ENCODE measurements around the gene COX8A. TPM values are rescaled to one million over a fixed set of nuclear protein-coding genes. Genes with fewer than 3 reads are reported as not detected.

Gene COX8A, protein sequence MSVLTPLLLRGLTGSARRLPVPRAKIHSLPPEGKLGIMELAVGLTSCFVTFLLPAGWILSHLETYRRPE
- 255 TPM for total RNA-seq
- 851 TPM for polyA plus RNA-seq

DNA sequence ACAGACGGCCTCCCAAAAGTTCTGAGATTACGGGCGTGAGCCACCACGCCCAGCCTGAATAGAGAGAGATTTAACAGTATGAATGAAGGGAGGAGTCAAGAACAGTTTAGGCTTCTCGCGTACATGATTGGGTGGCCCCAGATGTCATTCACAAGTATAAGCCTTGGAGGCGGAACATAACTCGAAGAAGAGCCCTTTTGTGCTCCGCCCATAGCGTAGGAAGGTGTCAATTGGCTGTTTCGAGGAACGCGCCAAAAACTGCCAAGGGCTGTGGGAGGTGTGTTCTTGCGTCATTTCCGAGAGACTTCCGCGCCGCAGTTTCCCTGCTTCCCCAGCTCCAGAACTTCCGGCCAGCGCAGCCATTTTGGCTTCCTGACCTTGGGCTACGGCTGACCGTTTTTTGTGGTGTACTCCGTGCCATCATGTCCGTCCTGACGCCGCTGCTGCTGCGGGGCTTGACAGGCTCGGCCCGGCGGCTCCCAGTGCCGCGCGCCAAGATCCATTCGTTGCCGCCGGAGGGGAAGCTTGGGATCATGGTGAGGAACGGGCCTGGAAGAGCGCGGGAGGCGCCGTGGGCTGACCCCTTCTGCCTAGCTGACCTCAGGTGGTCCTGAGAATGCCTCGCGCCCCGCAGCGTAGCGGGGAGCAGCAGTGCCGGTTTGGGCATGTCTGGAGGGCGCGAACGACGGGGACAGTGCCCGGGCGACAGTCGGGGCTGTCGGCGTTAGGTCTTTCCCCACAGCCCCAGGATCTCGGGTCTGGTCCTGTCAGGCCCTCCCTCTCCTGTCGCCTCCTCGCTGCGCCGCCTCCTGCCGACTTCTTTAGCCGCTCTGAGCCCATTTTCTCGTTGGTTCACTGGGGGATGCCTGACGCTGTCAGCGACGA, at the start of gene COX8A:
Gene COX8A, plus strand, starts transcription at position 362 of the 885 bp plus-strand sequence. Its CDS starts 61 bp downstream, at position 423.
- peak within 1 kb of the TSS; percentile 81 for H3K4me3 ChIP-seq (ENCODE audit: low read depth, low read length)
- peak; percentile 100 for DNase-seq (ENCODE audit: extremely low spot score)
- H3K36me3 ChIP-seq (ENCODE audit: insufficient read depth): no peaks in the 10 kb centered on the region
- no peaks in the 10 kb centered on the region for H3K4me1 ChIP-seq (ENCODE audit: insufficient read depth)
- peak within 1 kb of the TSS; percentile 99 for H3K27ac ChIP-seq (ENCODE audit: low read depth)
- WGBS: under 1% methylated on average over 67 of the region's 67 CpGs

DNA sequence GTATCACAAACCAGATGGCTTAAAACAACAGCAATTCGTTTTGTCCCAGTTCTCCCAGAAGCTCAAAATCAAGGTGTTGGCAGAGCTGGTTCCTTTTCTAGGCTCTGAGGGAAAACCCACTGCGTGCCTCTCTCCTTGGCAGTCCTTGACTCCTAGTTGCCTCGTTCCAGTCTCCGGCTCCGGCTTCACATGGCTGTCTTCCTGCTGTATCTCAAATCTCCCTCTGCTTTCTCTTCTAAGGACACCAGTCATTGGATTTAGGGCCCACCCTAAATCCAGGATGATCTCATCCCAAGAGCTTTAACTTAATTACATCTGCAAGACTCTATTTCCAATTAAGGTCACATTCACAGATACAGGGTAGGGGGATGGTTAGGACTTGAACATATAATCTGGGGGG, 44.8 kb upstream of the COX8A start:
- DNase-seq (ENCODE audit: extremely low spot score): no peak
- Histone ChIP-seq H3K27ac (ENCODE audit: low read depth) (no peak overlapping the region), H3K4me1 (ENCODE audit: insufficient read depth) (no peaks in the 10 kb centered on the region), H3K4me3 (ENCODE audit: low read depth, low read length) (no peak overlapping the region), H3K36me3 (ENCODE audit: insufficient read depth) (no peaks in the 10 kb centered on the region)
- WGBS: 85% methylated on average over 5 of the region's 5 CpGs

DNA sequence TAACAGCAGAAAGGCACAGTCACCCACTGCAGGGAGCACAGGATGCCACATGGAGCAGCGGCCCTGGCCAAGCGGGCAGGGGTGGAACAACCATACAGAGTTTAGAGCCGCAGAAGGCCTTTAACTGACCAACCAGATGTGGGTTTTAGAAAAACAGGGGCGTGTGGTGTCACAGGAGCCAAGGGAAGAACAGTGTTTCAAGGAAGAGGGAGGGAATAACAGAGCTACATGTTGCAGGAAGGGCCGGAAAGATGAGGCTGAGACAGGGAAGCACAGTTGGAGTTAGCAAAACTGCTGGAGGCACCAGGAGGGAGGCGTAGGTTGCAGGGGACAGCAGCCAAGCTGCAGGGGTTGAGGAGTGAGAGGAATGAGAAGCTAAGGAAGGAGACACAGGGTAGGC, 43.4 kb upstream of the COX8A start:
- no peak overlapping the region for H3K27ac ChIP-seq (ENCODE audit: low read depth)
- H3K36me3 ChIP-seq (ENCODE audit: insufficient read depth): no peaks in the 10 kb centered on the region
- DNase-seq (ENCODE audit: extremely low spot score): no peak
- no peaks in the 10 kb centered on the region for H3K4me1 ChIP-seq (ENCODE audit: insufficient read depth)
- WGBS: 54% methylated on average over 6 of the region's 6 CpGs
- H3K4me3 ChIP-seq (ENCODE audit: low read depth, low read length): no peak overlapping the region

DNA sequence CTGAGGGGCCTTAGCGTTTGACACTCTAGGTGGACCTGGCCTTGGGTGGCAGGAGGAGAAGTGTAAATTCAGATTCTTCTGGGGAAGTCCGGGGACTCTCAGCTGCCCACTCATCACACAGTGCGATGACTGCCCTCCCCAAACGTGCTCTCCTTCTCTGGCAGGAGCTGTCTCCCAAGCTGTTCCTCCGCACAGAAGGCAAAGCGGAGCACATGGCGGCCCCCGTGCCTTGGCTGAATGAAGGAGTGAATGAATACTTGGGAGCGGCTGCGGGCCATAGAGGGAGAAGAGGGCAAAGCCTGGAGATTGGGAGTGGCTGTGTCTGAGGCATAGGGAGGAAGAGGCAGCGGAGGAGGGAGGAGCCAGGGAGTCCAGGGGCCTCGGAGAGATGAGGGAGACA, 42.5 kb upstream of the COX8A start:
- H3K4me3 ChIP-seq (ENCODE audit: low read depth, low read length): no peak overlapping the region
- no peak overlapping the region for H3K27ac ChIP-seq (ENCODE audit: low read depth)
- DNase-seq (ENCODE audit: extremely low spot score): no peak
- no peaks in the 10 kb centered on the region for H3K4me1 ChIP-seq (ENCODE audit: insufficient read depth)
- H3K36me3 ChIP-seq (ENCODE audit: insufficient read depth): no peaks in the 10 kb centered on the region
- WGBS: 74% methylated on average over 12 of the region's 12 CpGs

DNA sequence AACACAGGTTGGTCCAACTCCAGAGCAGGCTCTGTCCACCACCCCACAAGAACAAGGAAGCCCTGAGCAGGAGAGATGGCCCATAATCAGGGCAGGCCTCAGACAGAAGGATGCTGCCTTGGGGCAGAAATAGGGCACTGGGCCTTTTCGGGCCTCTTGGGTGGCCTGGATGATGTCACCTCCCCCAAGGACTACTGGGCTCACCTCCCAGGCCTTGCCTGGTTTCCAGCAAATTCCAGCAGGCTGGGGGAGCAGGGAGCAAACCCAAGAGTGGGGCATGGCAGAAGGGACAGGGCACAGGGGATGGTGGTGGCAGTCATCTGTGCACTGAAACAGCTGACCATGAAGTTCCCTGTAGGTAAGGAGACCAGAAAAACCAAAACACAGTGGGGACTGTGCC, 41.0 kb upstream of the COX8A start:
- H3K27ac ChIP-seq (ENCODE audit: low read depth): no peak overlapping the region

DNA sequence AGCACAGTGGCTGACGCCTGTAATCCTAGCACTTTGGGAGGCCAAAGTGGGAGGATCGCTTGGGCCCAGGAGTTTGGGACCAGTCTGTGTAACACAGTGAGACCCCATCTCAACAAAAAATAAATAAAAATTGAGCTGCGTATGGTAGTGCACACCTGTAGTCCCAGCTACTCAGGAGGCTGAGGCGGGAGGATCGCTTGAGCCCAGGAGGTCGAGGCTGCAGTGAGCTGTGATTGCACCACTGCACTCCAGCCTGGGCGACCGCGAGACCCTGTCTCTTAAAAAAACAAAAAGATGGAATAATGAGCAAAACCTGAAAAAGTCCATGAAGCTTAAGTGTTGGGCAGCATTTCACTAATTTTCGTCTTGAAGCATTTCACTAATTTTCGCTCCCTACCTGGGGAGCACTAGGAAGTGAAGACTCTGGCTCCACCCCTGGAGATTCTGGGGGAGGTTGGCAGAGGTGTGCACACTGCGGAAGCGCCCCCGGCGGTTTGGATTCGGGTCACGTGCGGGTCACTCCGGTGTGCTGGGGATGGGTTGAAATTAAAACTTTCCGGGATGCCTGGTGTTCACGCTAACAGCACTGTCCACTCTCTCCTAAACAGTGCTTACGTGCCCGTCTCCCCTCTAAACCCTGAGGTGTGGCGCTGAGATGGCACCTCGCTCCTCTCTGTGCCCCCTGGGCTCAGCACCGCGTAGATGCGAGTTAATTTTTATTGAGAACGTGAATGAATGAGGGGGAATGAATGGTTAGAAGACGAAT, 36.5 kb upstream of the COX8A start:
- no peak overlapping the region for H3K27ac ChIP-seq (ENCODE audit: low read depth)
- 24% methylated on average over 30 of the region's 30 CpGs for WGBS
- peak overlapping the region; percentile 70 for H3K4me3 ChIP-seq (ENCODE audit: low read depth, low read length)
- H3K4me1 ChIP-seq (ENCODE audit: insufficient read depth): no peaks in the 10 kb centered on the region
- H3K36me3 ChIP-seq (ENCODE audit: insufficient read depth): no peaks in the 10 kb centered on the region
- no peak for DNase-seq (ENCODE audit: extremely low spot score)

More for the DNA sequence above, 41.0 kb upstream of the COX8A start:
- Histone ChIP-seq H3K4me3 (ENCODE audit: low read depth, low read length) (no peak overlapping the region), H3K36me3 (ENCODE audit: insufficient read depth) (no peaks in the 10 kb centered on the region), H3K4me1 (ENCODE audit: insufficient read depth) (no peaks in the 10 kb centered on the region)
- no peak for DNase-seq (ENCODE audit: extremely low spot score)
- 56% methylated on average over 1 of the region's 1 CpG for WGBS

DNA sequence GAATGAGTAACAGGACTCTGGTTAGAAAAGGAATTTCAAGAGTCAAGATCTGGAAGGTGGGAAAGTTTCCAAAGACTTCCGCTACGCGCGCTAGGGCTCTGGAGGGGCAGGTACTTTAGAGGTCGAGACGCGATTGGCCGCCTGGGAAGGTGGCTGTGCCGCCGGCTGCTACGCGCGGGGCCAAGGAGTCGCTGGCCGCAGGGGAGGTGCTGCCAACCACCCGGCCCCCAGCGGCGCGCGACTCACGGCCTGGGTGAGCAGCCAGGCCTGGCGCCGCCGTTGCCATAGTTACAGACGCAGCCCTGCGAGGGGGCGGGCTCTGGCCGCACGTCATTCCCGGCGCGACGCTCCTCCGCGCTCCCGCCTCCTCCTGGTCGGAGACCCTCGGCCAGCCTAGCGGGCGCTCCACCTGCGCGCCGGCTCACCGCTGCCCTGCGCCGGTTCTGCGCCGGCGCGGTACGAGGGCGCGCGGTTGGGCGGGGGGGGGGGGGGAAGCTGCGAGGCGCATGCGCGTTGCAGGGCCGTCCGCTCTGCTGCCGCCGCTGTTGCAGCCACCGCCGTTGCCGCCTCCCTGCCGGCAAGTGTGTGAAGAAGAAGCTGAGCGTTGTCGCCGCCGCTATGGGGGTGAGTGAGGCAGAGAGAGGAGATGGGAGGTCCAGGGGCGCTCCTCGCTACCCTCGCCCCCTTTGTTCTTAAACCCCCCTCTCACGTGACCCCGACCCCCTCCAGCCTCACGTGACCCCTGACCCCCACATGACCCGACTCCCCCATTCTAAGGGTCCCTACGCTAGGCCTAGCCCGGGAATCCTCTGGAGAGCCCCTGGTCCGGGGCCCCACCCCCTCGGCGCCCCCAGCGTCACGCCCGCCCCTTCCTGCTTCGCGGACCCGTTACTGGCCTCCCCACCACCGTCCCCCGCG, 35.7 kb upstream of the COX8A start, which contains the start of gene NAA40:
Gene NAA40, plus strand, starts transcription at position 524 of the 918 bp plus-strand sequence. Its CDS starts 95 bp downstream, at position 619.
- no peaks in the 10 kb centered on the region for H3K4me1 ChIP-seq (ENCODE audit: insufficient read depth)
- WGBS: under 1% methylated on average over 90 of the region's 92 CpGs
- peak; percentile 78 for DNase-seq (ENCODE audit: extremely low spot score)
- H3K36me3 ChIP-seq (ENCODE audit: insufficient read depth): no peaks in the 10 kb centered on the region
- H3K4me3 ChIP-seq (ENCODE audit: low read depth, low read length): peak within 1 kb of the TSS; percentile 70
- no peak within 1 kb of the TSS for H3K27ac ChIP-seq (ENCODE audit: low read depth)

DNA sequence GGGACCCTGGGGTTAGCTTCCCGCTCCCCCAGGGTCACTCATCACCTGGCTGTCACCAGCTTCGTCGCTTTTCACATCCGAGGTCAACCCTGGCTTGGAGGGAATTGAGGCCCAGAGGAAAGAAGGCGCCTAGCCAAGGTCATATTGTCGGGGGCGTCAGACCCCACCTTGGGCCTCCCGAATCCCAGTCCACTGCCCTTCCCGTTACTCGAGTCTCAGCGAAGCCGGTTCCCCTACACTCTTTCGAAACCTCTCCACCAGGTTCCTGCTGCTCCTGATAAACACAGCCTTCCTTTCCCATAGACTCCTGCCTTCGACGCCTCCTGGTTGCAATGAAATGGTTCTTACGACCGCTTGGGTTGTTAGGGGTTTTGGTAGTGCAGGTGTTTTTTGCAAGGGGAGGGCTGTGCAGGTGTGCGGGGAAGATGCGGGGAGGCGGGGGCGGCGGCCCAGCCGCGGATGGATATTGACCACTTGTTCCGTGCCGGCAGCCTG, 35.0 kb upstream of the COX8A start:
- no peaks in the 10 kb centered on the region for H3K4me1 ChIP-seq (ENCODE audit: insufficient read depth)
- 5% methylated on average over 26 of the region's 26 CpGs for WGBS
- no peaks in the 10 kb centered on the region for H3K36me3 ChIP-seq (ENCODE audit: insufficient read depth)
- H3K4me3 ChIP-seq (ENCODE audit: low read depth, low read length): peak overlapping the region; percentile 70
- no peak overlapping the region for H3K27ac ChIP-seq (ENCODE audit: low read depth)
- DNase-seq (ENCODE audit: extremely low spot score): no peak

DNA sequence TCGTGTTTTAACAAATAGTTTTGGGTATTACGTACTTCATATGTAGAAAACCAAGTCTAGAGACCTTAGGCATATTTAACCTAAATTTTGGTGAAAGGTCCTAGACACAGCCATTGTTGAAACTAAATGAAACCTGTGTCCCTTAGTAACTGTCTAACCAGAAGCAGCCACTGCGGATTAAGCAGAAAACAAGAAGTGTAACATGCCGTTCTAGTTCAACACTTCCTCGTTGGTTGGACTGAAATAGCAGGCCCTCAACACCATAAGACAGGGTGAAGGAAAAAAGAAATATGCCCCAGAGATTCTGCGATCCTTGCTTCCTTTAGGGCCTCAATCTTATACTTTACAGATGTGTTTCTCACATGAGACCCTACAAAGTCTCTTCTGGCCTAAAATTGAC, 33.6 kb upstream of the COX8A start:
- no peak overlapping the region for H3K27ac ChIP-seq (ENCODE audit: low read depth)
- DNase-seq (ENCODE audit: extremely low spot score): no peak

DNA sequence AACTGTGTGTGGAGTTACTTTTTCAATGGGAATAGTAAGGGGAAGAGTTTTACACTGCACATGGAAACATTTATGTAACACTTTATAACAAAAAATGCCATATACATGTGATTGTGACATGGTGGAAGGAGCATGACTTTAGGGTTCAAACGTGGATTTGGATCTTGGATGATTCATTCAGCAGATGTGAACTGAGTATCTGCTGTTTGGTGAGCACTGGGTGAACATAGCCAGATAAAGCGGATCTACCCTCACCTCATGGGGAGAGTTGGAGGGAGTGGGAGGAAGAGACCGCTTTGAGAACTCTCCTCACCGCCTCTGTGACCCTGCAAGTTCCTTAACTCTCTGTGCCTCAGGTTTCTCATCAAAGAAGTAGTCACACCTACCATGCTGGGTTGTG, 32.5 kb upstream of the COX8A start:
- Histone ChIP-seq H3K27ac (ENCODE audit: low read depth) (no peak overlapping the region), H3K36me3 (ENCODE audit: insufficient read depth) (no peaks in the 10 kb centered on the region), H3K4me3 (ENCODE audit: low read depth, low read length) (no peak overlapping the region), H3K4me1 (ENCODE audit: insufficient read depth) (no peaks in the 10 kb centered on the region)
- DNase-seq (ENCODE audit: extremely low spot score): no peak
- 83% methylated on average over 4 of the region's 4 CpGs for WGBS

More for the DNA sequence above, 33.6 kb upstream of the COX8A start:
- H3K4me3 ChIP-seq (ENCODE audit: low read depth, low read length): no peak overlapping the region
- no peaks in the 10 kb centered on the region for H3K36me3 ChIP-seq (ENCODE audit: insufficient read depth)
- 85% methylated on average over 6 of the region's 6 CpGs for WGBS
- no peaks in the 10 kb centered on the region for H3K4me1 ChIP-seq (ENCODE audit: insufficient read depth)

DNA sequence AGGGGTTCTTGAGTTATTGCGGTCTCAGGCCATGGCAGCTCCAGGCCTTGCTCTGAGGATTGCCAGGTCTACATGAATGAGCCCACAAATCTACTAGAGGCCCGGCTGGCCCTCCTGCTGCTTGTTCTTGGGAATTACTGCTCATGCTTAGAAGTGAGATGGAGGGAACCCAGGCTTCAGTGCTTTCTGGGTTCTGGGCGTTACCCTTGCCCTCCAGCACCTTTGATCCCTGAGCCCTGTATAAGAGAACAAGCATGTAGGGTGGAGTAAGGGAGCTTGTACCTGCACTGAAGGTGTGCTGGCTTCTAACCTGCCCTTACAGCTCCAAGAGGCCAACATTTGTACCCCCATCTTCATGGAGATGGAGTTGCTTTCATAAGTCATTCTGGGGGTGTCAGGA, 31.6 kb upstream of the COX8A start:
- Histone ChIP-seq H3K27ac (ENCODE audit: low read depth) (no peak overlapping the region), H3K36me3 (ENCODE audit: insufficient read depth) (no peaks in the 10 kb centered on the region), H3K4me1 (ENCODE audit: insufficient read depth) (no peaks in the 10 kb centered on the region), H3K4me3 (ENCODE audit: low read depth, low read length) (no peak overlapping the region)
- no peak for DNase-seq (ENCODE audit: extremely low spot score)
- 88% methylated on average over 3 of the region's 3 CpGs for WGBS

DNA sequence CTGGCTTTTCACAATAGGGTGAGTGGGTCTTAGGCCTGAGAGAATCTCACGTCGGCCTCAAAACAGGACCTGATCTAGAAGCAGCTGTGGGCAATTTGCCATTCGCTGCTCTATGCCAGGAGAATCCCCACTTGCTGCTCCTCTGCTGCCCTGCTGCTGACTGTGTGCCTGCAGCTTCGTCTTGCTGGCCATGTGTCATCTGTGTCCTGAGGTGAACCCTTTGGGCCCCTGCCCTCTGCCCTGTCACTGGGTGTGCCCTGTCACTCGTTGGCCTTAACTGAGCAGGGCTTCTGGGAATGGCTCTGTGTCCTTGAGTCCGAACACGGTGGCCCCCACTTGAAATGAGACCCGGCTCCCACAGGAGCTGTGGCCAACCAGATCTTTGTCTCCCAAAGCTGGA, 29.4 kb upstream of the COX8A start:
- WGBS: 37% methylated on average over 8 of the region's 8 CpGs
- Histone ChIP-seq H3K27ac (ENCODE audit: low read depth) (no peak overlapping the region), H3K36me3 (ENCODE audit: insufficient read depth) (no peaks in the 10 kb centered on the region), H3K4me3 (ENCODE audit: low read depth, low read length) (no peak overlapping the region), H3K4me1 (ENCODE audit: insufficient read depth) (no peaks in the 10 kb centered on the region)
- DNase-seq (ENCODE audit: extremely low spot score): no peak
